ENCODE measurements around the gene GRM4. TPM values are rescaled to one million over a fixed set of nuclear protein-coding genes. Genes with fewer than 3 reads are reported as not detected.

GRM4 gene
- total and polyA plus RNA-seq, 9 of the 15 experiments (the other 6 are each of a cell fraction or from before 2014, with no cell fraction given), result 0.18 TPM; not detected in 8

- TF ChIP-seq, protein P1, sequence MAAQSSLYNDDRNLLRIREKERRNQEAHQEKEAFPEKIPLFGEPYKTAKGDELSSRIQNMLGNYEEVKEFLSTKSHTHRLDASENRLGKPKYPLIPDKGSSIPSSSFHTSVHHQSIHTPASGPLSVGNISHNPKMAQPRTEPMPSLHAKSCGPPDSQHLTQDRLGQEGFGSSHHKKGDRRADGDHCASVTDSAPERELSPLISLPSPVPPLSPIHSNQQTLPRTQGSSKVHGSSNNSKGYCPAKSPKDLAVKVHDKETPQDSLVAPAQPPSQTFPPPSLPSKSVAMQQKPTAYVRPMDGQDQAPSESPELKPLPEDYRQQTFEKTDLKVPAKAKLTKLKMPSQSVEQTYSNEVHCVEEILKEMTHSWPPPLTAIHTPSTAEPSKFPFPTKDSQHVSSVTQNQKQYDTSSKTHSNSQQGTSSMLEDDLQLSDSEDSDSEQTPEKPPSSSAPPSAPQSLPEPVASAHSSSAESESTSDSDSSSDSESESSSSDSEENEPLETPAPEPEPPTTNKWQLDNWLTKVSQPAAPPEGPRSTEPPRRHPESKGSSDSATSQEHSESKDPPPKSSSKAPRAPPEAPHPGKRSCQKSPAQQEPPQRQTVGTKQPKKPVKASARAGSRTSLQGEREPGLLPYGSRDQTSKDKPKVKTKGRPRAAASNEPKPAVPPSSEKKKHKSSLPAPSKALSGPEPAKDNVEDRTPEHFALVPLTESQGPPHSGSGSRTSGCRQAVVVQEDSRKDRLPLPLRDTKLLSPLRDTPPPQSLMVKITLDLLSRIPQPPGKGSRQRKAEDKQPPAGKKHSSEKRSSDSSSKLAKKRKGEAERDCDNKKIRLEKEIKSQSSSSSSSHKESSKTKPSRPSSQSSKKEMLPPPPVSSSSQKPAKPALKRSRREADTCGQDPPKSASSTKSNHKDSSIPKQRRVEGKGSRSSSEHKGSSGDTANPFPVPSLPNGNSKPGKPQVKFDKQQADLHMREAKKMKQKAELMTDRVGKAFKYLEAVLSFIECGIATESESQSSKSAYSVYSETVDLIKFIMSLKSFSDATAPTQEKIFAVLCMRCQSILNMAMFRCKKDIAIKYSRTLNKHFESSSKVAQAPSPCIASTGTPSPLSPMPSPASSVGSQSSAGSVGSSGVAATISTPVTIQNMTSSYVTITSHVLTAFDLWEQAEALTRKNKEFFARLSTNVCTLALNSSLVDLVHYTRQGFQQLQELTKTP (IDR thresholded peaks at IDR 0.05; ENCODE audit: low read depth in 1 of 2, partially characterized antibody in 2 of 2), result peak in 1 of 2 experiments; percentile 91
- 0 out of 2 replicates have a peak, but pooled peaks have one; percentile 38 for TF ChIP-seq ZNF395 (CRISPR knock-in tag; IDR thresholded peaks at IDR 0.05)
- TF ChIP-seq NFRKB (IDR thresholded peaks at IDR 0.05; ENCODE audit: low read depth), result no peak
- TF ChIP-seq, protein P2, sequence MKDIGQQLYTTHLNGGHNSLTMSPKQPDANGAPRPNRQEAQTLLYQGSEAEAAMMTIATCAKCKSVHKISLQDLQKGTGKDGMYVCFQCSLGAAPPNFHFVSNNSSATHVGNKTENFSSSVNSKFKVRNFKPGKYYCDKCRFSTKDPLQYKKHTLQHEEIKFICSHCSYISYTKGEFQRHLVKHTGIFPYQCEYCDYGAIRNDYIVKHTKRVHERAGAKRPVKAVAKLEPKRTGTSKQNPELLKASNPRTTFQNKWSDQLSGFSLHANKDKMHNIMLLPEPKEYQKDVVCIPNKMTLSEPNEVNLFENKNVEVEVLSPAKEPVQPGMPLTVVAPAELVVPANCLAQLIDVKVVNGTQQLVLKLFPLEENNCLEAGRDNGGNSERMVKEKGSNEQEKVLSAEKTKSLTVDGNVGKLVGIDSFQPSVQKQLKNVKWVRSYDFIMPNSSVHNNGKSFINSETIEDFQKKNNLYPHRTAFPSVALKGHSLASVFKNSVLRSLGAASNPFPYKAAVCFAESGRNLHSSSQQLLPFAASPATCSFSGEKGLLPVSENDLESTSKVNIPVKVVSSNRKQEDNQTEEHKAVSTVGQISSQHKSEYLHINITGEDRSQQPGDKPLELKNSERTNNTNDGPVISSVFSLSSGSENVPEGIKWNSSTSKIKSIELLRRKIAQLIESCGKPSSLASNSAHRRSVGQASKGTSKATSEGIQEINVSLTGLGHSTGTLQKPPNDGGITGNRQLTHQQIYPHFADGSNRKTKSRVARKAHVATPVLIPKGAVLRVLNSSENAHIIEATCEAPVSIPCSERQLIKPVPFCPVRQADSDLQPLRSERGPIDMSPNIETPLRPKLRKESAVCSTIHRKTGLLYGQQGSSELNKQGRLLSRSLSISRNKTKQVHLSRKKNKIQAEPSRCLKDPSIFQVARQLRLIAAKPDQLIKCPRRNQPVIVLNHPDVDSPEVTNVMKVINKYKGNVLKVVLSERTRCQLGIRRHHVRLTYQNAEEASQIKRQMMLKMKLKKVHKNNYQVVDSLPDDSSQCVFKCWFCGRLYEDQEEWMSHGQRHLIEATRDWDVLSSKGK (CRISPR knock-in tag; IDR thresholded peaks at IDR 0.05), result no peak
- no peak for TF ChIP-seq JUND (IDR thresholded peaks at IDR 0.05; ENCODE audit: borderline replicate concordance, low read depth, low read length)
- 0 out of 3 replicates have a peak, but pooled peaks have one; percentile 9 for TF ChIP-seq JUND (tag; IDR thresholded peaks at IDR 0.05; ENCODE audit: borderline replicate concordance, low read depth, low read length)
- TF ChIP-seq, protein P3, sequence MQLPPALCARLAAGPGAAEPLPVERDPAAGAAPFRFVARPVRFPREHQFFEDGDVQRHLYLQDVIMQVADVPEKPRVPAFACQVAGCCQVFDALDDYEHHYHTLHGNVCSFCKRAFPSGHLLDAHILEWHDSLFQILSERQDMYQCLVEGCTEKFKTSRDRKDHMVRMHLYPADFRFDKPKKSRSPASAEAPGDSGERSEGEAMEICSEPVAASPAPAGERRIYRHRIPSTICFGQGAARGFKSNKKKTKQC (CRISPR knock-in tag; IDR thresholded peaks at IDR 0.05), result peak; percentile 76; the same call in 1 of the 2 replicates
- TF ChIP-seq KLF6 (CRISPR knock-in tag; IDR thresholded peaks at IDR 0.05; ENCODE audit: borderline replicate concordance), result no peak
- no peak for TF ChIP-seq TAL1 (IDR thresholded peaks at IDR 0.05)
- no peak for TF ChIP-seq FOSL1 (tag; conservative IDR thresholded peaks at IDR 0.05)
- no peak for TF ChIP-seq POLR2G (IDR thresholded peaks at IDR 0.05; ENCODE audit: low read depth, low read length)
- TF ChIP-seq DIDO1 (tag; IDR thresholded peaks at IDR 0.05; ENCODE audit: low read depth), result no peak
- TF ChIP-seq E2F5 (CRISPR knock-in tag; IDR thresholded peaks at IDR 0.05), result no peak
Observed at GRCh38 chr6:34132486-34133185, 13.3 kb downstream of the GRM4 start (continued).
